ENCODE measurements around the gene PTDSS2. TPM values are rescaled to one million over a fixed set of nuclear protein-coding genes. Genes with fewer than 3 reads are reported as not detected.

PTDSS2 gene
- total and polyA plus RNA-seq, 2 donors (not counting 1 experiment from before 2014, with no cell fraction given): 22.1 to 29.0 TPM

DNA sequence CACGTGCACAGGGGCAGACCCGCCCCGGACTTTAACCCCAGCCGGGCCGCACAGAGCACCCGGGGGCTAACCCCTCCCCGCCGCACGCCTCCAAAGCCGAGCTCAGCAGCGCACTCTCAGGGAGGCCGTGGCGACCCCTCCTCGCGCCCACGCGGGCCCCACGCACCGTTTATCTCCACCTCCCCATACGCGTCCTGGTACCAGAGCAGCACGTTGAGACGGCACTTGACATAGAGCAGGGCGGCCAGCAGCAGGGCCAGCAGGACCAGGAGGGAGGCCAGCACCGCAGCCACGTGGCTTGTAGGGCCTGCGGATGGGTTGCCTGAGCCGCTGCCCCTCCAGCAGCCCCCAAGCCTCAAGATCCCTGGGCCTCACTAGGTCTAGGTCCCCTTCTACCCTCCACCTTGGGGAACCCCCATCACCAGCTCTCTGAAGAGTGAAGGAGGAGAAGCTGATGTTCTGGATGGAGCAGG, 42.4 kb upstream of the PTDSS2 start:
- Histone ChIP-seq H3K36me3 (replicated peaks in 1 of 2; ENCODE audit: control extremely low read depth in 1 of 2, control insufficient read depth in 1 of 2, extremely low read depth in 1 of 2, insufficient read depth in 2 of 2, low read length in 1 of 2) (no peaks in the 10 kb centered on the region), H3K27me3 (replicated peaks in 1 of 4; ENCODE audit: control extremely low read depth in 1 of 4, control insufficient read depth in 3 of 4, insufficient read depth in 4 of 4, low read length in 3 of 4) (peaks cover 0 to 11% (median 0%) of the 10 kb centered on the region in 4 experiments), H3K4me1 (ENCODE audit: control insufficient read depth in 2 of 2, insufficient read depth in 2 of 2, low read length in 2 of 2) (peaks cover 7 to 19% of the 10 kb centered on the region in 2 donors), H3K27ac (ENCODE audit: low read length in 2 of 2) (peak overlapping the region in 1 of 2 donors; percentile 3), H4K20me1 (ENCODE audit: control insufficient read depth, insufficient read depth, low read length, poor library complexity, severe bottlenecking) (peaks cover 10% of the 10 kb centered on the region), H3K79me2 (ENCODE audit: control insufficient read depth, insufficient read depth, low read length) (no peaks in the 10 kb centered on the region), H3K4me3 (ENCODE audit: control extremely low read depth in 1 of 5, extremely low read depth in 1 of 5, insufficient read depth in 1 of 5, low read depth in 2 of 5, low read length in 4 of 5) (peak overlapping the region in 1 of 5 experiments; percentile 35), H2AFZ (ENCODE audit: insufficient read depth, low read depth, low read length, poor library complexity, severe bottlenecking) (peak overlapping the region; percentile 44), H3K9ac (ENCODE audit: low read length) (no peak overlapping the region), H3K9me3 (ENCODE audit: control extremely low read depth in 1 of 3, control insufficient read depth in 2 of 3, insufficient read depth in 1 of 3, low read length in 2 of 3) (peaks cover 0 to 6% (median 0%) of the 10 kb centered on the region in 3 donors), H3K4me2 (replicated peaks; ENCODE audit: low read depth, low read length, poor library complexity, severe bottlenecking) (peak overlapping the region; percentile 62)
- DNase-seq: peak; percentile 50
- Mint-ChIP-seq H3K27ac (peak overlapping the region; percentile 46), H3K4me3 (peak overlapping the region; percentile 52), H3K9me3 (ENCODE audit: insufficient read depth) (no peaks in the 10 kb centered on the region), H3K4me1 (peaks cover 7% of the 10 kb centered on the region), H3K27me3 (no peaks in the 10 kb centered on the region)
- intact Hi-C loops (cut with micrococcal nuclease): loop anchor here (1.0 kb wide), 2 partner anchors 41 to 200 kb away; partner anchors contain the start of genes BET1L and RIC8A
- no peak for TF ChIP-seq EZH2 (IDR thresholded peaks at IDR 0.05; ENCODE audit: borderline replicate concordance, insufficient read depth, low read depth, low read length, poor library complexity, severe bottlenecking)
- TF ChIP-seq, protein P1, sequence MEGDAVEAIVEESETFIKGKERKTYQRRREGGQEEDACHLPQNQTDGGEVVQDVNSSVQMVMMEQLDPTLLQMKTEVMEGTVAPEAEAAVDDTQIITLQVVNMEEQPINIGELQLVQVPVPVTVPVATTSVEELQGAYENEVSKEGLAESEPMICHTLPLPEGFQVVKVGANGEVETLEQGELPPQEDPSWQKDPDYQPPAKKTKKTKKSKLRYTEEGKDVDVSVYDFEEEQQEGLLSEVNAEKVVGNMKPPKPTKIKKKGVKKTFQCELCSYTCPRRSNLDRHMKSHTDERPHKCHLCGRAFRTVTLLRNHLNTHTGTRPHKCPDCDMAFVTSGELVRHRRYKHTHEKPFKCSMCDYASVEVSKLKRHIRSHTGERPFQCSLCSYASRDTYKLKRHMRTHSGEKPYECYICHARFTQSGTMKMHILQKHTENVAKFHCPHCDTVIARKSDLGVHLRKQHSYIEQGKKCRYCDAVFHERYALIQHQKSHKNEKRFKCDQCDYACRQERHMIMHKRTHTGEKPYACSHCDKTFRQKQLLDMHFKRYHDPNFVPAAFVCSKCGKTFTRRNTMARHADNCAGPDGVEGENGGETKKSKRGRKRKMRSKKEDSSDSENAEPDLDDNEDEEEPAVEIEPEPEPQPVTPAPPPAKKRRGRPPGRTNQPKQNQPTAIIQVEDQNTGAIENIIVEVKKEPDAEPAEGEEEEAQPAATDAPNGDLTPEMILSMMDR (IDR thresholded peaks at IDR 0.05): no peak
- 88% methylated on average over 26 of the region's 28 CpGs for WGBS (ENCODE audit: insufficient coverage)
- POLR2A ChIA-PET: interaction anchor here (0.9 to 2.2 kb wide), 11 partner anchors 7 to 200 kb away, joined by 3 to 23 read pairs (median 6); partner anchors contain the start of genes BET1L, HRAS, LRRC56 and PHRF1
- ATAC-seq (ENCODE audit: low read depth): no peak
- CTCF ChIA-PET: interaction anchor here (1.2 to 3.0 kb wide), 5 partner anchors 9 to 201 kb away, joined by 3 to 34 read pairs (median 6); partner anchors contain the start of genes BET1L, PTDSS2 and RIC8A

Measured in B cell (primary cell).